ENCODE measurements around the gene KIAA1755.

DNA sequence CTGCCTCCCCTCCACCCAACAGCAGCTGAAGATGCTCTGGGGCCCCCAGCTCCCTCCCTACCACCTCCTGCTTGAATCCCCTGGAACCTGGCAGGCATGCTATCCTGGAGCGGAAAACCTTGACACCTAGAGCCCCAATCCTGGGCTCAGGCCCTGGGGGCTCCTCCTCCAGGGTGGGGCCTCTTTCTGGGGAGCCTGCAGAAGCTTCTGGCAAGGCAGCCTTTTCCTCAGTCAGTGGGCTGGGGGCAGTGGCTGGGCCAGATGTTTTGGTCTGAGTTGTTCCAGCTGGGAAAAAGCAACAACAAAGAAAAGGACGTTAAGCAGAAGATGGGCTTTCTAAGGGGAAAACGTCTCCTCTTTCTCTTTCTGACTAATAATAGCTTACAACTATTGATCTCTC lies 21.1 kb downstream of the KIAA1755 start:
- TF ChIP-seq, protein P1, sequence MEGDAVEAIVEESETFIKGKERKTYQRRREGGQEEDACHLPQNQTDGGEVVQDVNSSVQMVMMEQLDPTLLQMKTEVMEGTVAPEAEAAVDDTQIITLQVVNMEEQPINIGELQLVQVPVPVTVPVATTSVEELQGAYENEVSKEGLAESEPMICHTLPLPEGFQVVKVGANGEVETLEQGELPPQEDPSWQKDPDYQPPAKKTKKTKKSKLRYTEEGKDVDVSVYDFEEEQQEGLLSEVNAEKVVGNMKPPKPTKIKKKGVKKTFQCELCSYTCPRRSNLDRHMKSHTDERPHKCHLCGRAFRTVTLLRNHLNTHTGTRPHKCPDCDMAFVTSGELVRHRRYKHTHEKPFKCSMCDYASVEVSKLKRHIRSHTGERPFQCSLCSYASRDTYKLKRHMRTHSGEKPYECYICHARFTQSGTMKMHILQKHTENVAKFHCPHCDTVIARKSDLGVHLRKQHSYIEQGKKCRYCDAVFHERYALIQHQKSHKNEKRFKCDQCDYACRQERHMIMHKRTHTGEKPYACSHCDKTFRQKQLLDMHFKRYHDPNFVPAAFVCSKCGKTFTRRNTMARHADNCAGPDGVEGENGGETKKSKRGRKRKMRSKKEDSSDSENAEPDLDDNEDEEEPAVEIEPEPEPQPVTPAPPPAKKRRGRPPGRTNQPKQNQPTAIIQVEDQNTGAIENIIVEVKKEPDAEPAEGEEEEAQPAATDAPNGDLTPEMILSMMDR (IDR thresholded peaks at IDR 0.05) = no peak
- no peak for TF ChIP-seq POLR2A (IDR thresholded peaks at IDR 0.05)

Measured in heart left ventricle (tissue), 13 donors.